ENCODE data around the gene ARHGAP26. TPM values are rescaled to one million over a fixed set of nuclear protein-coding genes. Genes with fewer than 3 reads are reported as not detected.

The ARHGAP26 gene
- polyA plus RNA-seq, 1 donor (not counting 4 experiments of a cell fraction or from before 2014, with no cell fraction given), result 3.9 TPM

DNA sequence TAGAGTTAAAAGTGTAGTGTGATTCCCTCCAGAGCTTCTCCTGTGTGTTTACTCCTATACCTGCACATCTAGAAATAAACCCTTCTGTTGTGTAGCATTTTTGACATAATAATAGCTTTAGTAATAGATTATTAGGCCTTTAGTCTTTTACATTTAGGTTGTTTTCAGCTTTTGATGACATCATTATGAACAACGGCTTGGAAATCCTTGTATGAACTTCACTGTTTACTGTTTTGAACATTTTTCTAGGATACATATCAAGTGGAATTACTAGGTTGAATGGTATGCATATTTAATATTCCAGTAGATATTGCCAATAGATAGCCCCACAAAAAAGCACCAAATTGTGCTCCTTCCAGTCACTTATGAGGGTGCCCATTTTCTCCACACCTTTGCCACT lies 174.0 kb downstream of the ARHGAP26 start:
- Histone ChIP-seq H3K27ac (ENCODE audit: control insufficient read depth, insufficient read depth, low read length) (no peak overlapping the region), H3K4me3 (ENCODE audit: control insufficient read depth in 2 of 3, extremely low read depth in 1 of 3, insufficient read depth in 2 of 3, low read depth in 1 of 3, low read length in 3 of 3) (no peak overlapping the region), H3K4me2 (ENCODE audit: control insufficient read depth, extremely low read depth, insufficient read depth, low read depth, low read length) (no peak overlapping the region), H3K79me2 (ENCODE audit: control insufficient read depth, insufficient read depth, low read length) (no peaks in the 10 kb centered on the region), H3K4me1 (ENCODE audit: control insufficient read depth, extremely low read depth, insufficient read depth, low read length) (no peaks in the 10 kb centered on the region), H3K9me3 (ENCODE audit: control insufficient read depth, low read depth, low read length) (no peaks in the 10 kb centered on the region), H2AFZ (ENCODE audit: control insufficient read depth, low read length) (no peak overlapping the region), H3K27me3 (ENCODE audit: control insufficient read depth, extremely low read depth, insufficient read depth, low read length) (no peaks in the 10 kb centered on the region), H3K9ac (ENCODE audit: control insufficient read depth, extremely low read depth, insufficient read depth, low read length) (no peak overlapping the region), H3K9me1 (ENCODE audit: control insufficient read depth, extremely low read depth, insufficient read depth, low read length) (no peaks in the 10 kb centered on the region), H4K20me1 (ENCODE audit: control insufficient read depth, extremely low read depth, insufficient read depth, low read length) (no peaks in the 10 kb centered on the region), H3K36me3 (ENCODE audit: control insufficient read depth in 2 of 2, extremely low read depth in 1 of 2, insufficient read depth in 2 of 2, low read length in 2 of 2) (no peaks in the 10 kb centered on the region)
- FAIRE-seq (no peak), DNase-seq (ENCODE audit: low read depth, low spot score) (no peak)
- no peak for TF ChIP-seq EZH2 (IDR thresholded peaks at IDR 0.05; ENCODE audit: low read length)
- TF ChIP-seq, protein P1, sequence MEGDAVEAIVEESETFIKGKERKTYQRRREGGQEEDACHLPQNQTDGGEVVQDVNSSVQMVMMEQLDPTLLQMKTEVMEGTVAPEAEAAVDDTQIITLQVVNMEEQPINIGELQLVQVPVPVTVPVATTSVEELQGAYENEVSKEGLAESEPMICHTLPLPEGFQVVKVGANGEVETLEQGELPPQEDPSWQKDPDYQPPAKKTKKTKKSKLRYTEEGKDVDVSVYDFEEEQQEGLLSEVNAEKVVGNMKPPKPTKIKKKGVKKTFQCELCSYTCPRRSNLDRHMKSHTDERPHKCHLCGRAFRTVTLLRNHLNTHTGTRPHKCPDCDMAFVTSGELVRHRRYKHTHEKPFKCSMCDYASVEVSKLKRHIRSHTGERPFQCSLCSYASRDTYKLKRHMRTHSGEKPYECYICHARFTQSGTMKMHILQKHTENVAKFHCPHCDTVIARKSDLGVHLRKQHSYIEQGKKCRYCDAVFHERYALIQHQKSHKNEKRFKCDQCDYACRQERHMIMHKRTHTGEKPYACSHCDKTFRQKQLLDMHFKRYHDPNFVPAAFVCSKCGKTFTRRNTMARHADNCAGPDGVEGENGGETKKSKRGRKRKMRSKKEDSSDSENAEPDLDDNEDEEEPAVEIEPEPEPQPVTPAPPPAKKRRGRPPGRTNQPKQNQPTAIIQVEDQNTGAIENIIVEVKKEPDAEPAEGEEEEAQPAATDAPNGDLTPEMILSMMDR (optimal IDR thresholded peaks at IDR 0.05 in 1 of 3, IDR thresholded peaks at IDR 0.05 in 1 of 3, conservative IDR thresholded peaks at IDR 0.05 in 1 of 3; ENCODE audit: extremely low read depth in 1 of 3, insufficient read depth in 2 of 3, low read length in 3 of 3), result no peak
- dilution Hi-C loops (cut with MboI; ENCODE audit: extremely low pct_ligation_motif_present, low sequenced_read_pairs), result no loop called here

- no peak overlapping the region for H3K4me2 ChIP-seq (ENCODE audit: control insufficient read depth, extremely low read depth, insufficient read depth, low read depth, low read length)
- H3K9ac ChIP-seq (ENCODE audit: control insufficient read depth, extremely low read depth, insufficient read depth, low read length), result no peak overlapping the region
- H3K27me3 ChIP-seq (ENCODE audit: control insufficient read depth, extremely low read depth, insufficient read depth, low read length), result no peaks in the 10 kb centered on the region
- no peaks in the 10 kb centered on the region for H3K79me2 ChIP-seq (ENCODE audit: control insufficient read depth, insufficient read depth, low read length)
- no peak overlapping the region for H3K4me3 ChIP-seq (ENCODE audit: control insufficient read depth in 2 of 3, extremely low read depth in 1 of 3, insufficient read depth in 2 of 3, low read depth in 1 of 3, low read length in 3 of 3)
- no peaks in the 10 kb centered on the region for H3K9me3 ChIP-seq (ENCODE audit: control insufficient read depth, low read depth, low read length)
- no peaks in the 10 kb centered on the region for H3K36me3 ChIP-seq (ENCODE audit: control insufficient read depth in 2 of 2, extremely low read depth in 1 of 2, insufficient read depth in 2 of 2, low read length in 2 of 2)
- FAIRE-seq, result no peak
- no peak overlapping the region for H2AFZ ChIP-seq (ENCODE audit: control insufficient read depth, low read length)
- DNase-seq (ENCODE audit: low read depth, low spot score), result no peak
- dilution Hi-C loops (cut with MboI; ENCODE audit: extremely low pct_ligation_motif_present, low sequenced_read_pairs), result no loop called here
- H3K4me1 ChIP-seq (ENCODE audit: control insufficient read depth, extremely low read depth, insufficient read depth, low read length), result no peaks in the 10 kb centered on the region
- H4K20me1 ChIP-seq (ENCODE audit: control insufficient read depth, extremely low read depth, insufficient read depth, low read length), result no peaks in the 10 kb centered on the region
- H3K27ac ChIP-seq (ENCODE audit: control insufficient read depth, insufficient read depth, low read length), result no peak overlapping the region
- TF ChIP-seq, protein P1 (optimal IDR thresholded peaks at IDR 0.05 in 1 of 3, IDR thresholded peaks at IDR 0.05 in 1 of 3, conservative IDR thresholded peaks at IDR 0.05 in 1 of 3; ENCODE audit: extremely low read depth in 1 of 3, insufficient read depth in 2 of 3, low read length in 3 of 3), result no peak
- TF ChIP-seq EZH2 (IDR thresholded peaks at IDR 0.05; ENCODE audit: low read length), result no peak
- no peaks in the 10 kb centered on the region for H3K9me1 ChIP-seq (ENCODE audit: control insufficient read depth, extremely low read depth, insufficient read depth, low read length)
Observed at GRCh38 chr5:142945321-142945720, 175.1 kb downstream of the ARHGAP26 start.

Measured in keratinocyte (primary cell).